Esophagus muscularis mucosa (tissue), 4 donors: ENCODE measurements around the gene PTPA. TPM values are rescaled to one million over a fixed set of nuclear protein-coding genes. Genes with fewer than 3 reads are reported as not detected.

ENCODE experiments used
- DNase-seq: peaks from one replicate; pipeline ENCODE4 v3.0.0-alpha.2; 2017; ENCODE audit errors: extremely low spot score
- H3K27ac ChIP-seq, 4 donors: fragments of 200-600 bp; sonication (generic); replicated peaks in 1 of 4; 1 replicate in 3 of 4; 2 replicates in 1 of 4; pipeline ENCODE4 v1.5.1; 2016 to 2019; ENCODE audit warnings: mild to moderate bottlenecking in 1 of 4
- H3K27me3 ChIP-seq, 4 donors: fragments of 200-600 bp; sonication (generic); one replicate each; pipeline versions ENCODE4 v1.5.1 to v1.6.0; 2016 to 2019
- H3K36me3 ChIP-seq, 4 donors: fragments of 200-600 bp; sonication (generic); one replicate each; pipeline ENCODE4 v1.5.1; 2016 to 2019
- H3K4me1 ChIP-seq, 4 donors: fragments of 200-600 bp; sonication (generic); one replicate each; pipeline ENCODE4 v1.5.1; 2016 to 2019
- H3K4me3 ChIP-seq, 4 donors: fragments of 200-600 bp; sonication (generic); 1 replicate in 2 of 4; 2 replicates in 2 of 4; pipeline ENCODE4 v1.5.1; 2016 to 2019; ENCODE audit warnings: mild to moderate bottlenecking in 4 of 4, moderate library complexity in 1 of 4
- H3K9me3 ChIP-seq, 4 donors: fragments of 200-600 bp; sonication (generic); 1 replicate in 3 of 4; 2 replicates in 1 of 4; pipeline ENCODE4 v1.5.1; 2016 to 2019
- CTCF ChIP-seq, 3 experiments: fragments of 200-600 bp in 2 of 3; fragments of 450-650 bp in 1 of 3; sonication (generic) in 2 of 3; IDR thresholded peaks; one replicate each; pipeline ENCODE4 v1.5.1; 2017 to 2019; ENCODE audit warnings: antibody characterized with exemption in 3 of 3, mild to moderate bottlenecking in 2 of 3, moderate library complexity in 1 of 3
- EP300 ChIP-seq: sonication (generic); formaldehyde crosslinking; IDR thresholded peaks from one replicate; pipeline ENCODE4 v1.6.1; 2017; ENCODE audit warnings: antibody characterized with exemption
- POLR2A ChIP-seq: fragments of 450-650 bp; IDR thresholded peaks from one replicate; pipeline ENCODE4 v1.6.1; 2017; ENCODE audit warnings: antibody characterized with exemption, moderate library complexity, mild to moderate bottlenecking, low read depth
- POLR2AphosphoS5 ChIP-seq, 2 donors: sonication (generic); formaldehyde crosslinking; IDR thresholded peaks; one replicate each; pipeline ENCODE4 v1.6.1; 2017; ENCODE audit warnings: antibody characterized with exemption in 2 of 2
- WGBS: methylation state at CpG from one replicate; pipeline ENCODE4 v1.1.5; 2018; 5-methylcytosine and 5-hydroxymethylcytosine counted together
- intact Hi-C: fragments of 100-400 bp; cut with DNase I; formaldehyde crosslinking; loops from one replicate; pipeline ENCODE4 v1.15.1; 2023
- total RNA-seq, 4 donors: library from RNA; depleted of rRNA; stranded (reverse); fragments of >200 nt; gene quantifications; one replicate each; pipeline versions ENCODE4 v1.1.0 to v1.2.1, GENCODE V29; 2016

Gene PTPA
- total RNA-seq, 4 donors from 2014 or later, result 57.7 to 91.9 (median 77.4) TPM

DNA sequence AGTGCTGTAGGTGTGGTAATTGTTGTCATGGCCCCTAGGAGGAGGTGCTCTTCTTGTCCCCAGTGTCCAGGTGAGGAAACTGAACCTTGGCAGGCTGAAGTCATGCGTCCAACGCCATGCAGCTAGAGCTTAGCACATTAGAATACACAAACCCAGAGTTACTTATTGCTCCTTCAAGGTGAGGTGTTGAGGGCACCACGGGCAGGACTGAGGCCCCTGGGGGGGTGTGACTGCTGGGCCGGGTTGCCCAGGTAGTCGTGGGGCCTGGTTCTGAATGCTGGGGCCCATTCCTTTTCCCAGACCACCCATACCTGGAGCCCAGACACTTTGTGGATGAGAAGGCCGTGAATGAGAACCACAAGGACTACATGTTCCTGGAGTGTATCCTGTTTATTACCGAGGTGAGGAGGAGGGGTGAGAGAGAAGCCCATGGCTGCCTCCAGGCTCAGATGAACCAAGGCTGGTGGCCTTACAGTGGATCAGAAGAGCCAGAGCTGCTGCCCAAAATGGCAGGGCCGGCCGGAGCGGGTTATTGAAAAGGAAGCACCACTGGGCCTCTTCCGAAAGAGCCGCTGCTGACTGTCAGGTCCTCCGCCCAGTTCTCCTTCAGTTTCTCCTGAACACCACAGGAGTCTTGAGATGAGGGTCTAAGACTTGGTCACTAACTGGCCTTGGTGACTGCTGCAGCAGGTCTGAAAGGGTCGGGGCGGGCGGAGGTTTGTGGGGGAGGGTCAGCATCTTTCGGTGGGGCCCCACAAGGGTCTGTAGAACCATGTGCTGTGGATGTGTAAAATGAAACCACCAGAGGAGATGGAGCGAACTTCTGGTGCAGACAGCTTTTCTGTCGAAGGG lies 26.3 kb downstream of the PTPA start:
- intact Hi-C loops, result no loop called here
- peaks cover 44 to 55% (median 53%) of the 10 kb centered on the region in 4 donors for H3K4me1 ChIP-seq
- 80% methylated on average over 14 of the region's 19 CpGs for WGBS

GRCh38 chr9:129138144-129138462 lies 26.9 kb downstream of the PTPA start:
- H3K4me3 ChIP-seq, result peak overlapping the region in 1 of 4 donors; percentile 57
- DNase-seq, result no peak
- H3K36me3 ChIP-seq, result peaks cover 6 to 53% (median 50%) of the 10 kb centered on the region in 4 donors
- 55% methylated on average over 7 of the region's 9 CpGs for WGBS
- H3K27ac ChIP-seq, result peak overlapping the region; percentile 93 to 99 (median 98)
- TF ChIP-seq CTCF (IDR thresholded peaks at IDR 0.05), result no peak
- no peak for TF ChIP-seq POLR2AphosphoS5 (IDR thresholded peaks at IDR 0.05)
- no peak for TF ChIP-seq EP300
- no peak for TF ChIP-seq POLR2A
- H3K4me1 ChIP-seq, result peaks cover 49 to 61% (median 59%) of the 10 kb centered on the region in 4 donors
- H3K9me3 ChIP-seq, result no peaks in the 10 kb centered on the region
- no peaks in the 10 kb centered on the region for H3K27me3 ChIP-seq
- intact Hi-C loops, result no loop called here

More for the DNA sequence above, 26.3 kb downstream of the PTPA start:
- no peak for TF ChIP-seq EP300
- TF ChIP-seq CTCF (IDR thresholded peaks at IDR 0.05), result no peak
- TF ChIP-seq POLR2A, result no peak
- no peak for TF ChIP-seq POLR2AphosphoS5 (IDR thresholded peaks at IDR 0.05)
- Histone ChIP-seq H3K4me3 (no peak overlapping the region), H3K9me3 (no peaks in the 10 kb centered on the region), H3K27ac (peak overlapping the region; percentile 93 to 99 (median 98)), H3K27me3 (no peaks in the 10 kb centered on the region), H3K36me3 (peaks cover 6 to 54% (median 51%) of the 10 kb centered on the region in 4 donors)
- no peak for DNase-seq

- WGBS, result 18% methylated on average over 19 of the region's 21 CpGs
- TF ChIP-seq POLR2A (no peak), POLR2AphosphoS5 (IDR thresholded peaks at IDR 0.05) (peak in 1 of 2 donors; percentile 74)
- Histone ChIP-seq H3K36me3 (peaks cover 6 to 48% (median 45%) of the 10 kb centered on the region in 4 donors), H3K4me3 (peak overlapping the region in 3 of 4 donors; percentile 57 to 60 (median 59)), H3K4me1 (peaks cover 55 to 66% (median 65%) of the 10 kb centered on the region in 4 donors), H3K9me3 (no peaks in the 10 kb centered on the region), H3K27me3 (no peaks in the 10 kb centered on the region), H3K27ac (peak overlapping the region; percentile 93 to 99 (median 98))
- DNase-seq, result no peak
- intact Hi-C loops, result loop anchor here (1.0 kb wide), 1 partner anchor 472 kb away; no protein-coding TSS in a partner anchor
These were observed 27.4 kb downstream of the PTPA start for GRCh38 chr9:129138476-129139232.

GRCh38 chr9:129139233-129139992 lies 28.2 kb downstream of the PTPA start:
- DNase-seq, result peak; percentile 96
- H3K9me3 ChIP-seq, result no peaks in the 10 kb centered on the region
- peaks cover 63 to 74% (median 72%) of the 10 kb centered on the region in 4 donors for H3K4me1 ChIP-seq
- peak overlapping the region; percentile 93 to 99 (median 98) for H3K27ac ChIP-seq
- H3K36me3 ChIP-seq, result peaks cover 6 to 47% (median 42%) of the 10 kb centered on the region in 4 donors
- H3K27me3 ChIP-seq, result no peaks in the 10 kb centered on the region
- intact Hi-C loops, result loop anchor here (1.0 kb wide), 1 partner anchor 471 kb away; no protein-coding TSS in a partner anchor
- WGBS, result 13% methylated on average over 11 of the region's 13 CpGs
- TF ChIP-seq CTCF (IDR thresholded peaks at IDR 0.05), result peak; percentile 86 to 98 (median 93)
- TF ChIP-seq POLR2AphosphoS5 (IDR thresholded peaks at IDR 0.05), result no peak
- TF ChIP-seq EP300, result no peak
- no peak for TF ChIP-seq POLR2A
- H3K4me3 ChIP-seq, result peak overlapping the region; percentile 47 to 60 (median 58)
